ENCODE data around the gene GPSM1.

GPSM1 gene

DNA sequence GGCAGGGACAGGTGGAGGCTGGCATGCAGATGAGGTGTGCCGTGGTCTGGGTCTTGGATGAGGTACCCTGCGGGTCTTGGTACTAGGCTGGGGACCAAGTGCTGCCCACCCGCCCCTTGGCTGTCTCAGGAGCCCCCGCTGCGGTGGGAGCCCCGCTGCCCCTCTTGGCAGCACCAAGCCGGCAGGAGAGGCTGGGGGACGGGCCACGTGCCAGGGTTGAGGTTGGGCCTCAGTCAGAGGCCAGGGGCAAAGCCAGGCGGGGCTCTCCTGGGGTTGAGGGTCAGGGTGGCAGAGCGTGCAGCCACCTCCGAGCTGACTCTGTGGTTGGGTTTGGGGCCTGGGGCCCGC is 44.2 kb downstream of the GPSM1 start:
- no peak for TF ChIP-seq CTCF (IDR thresholded peaks at IDR 0.05; ENCODE audit: borderline replicate concordance, insufficient read depth, low read depth, low read length)
- no peak overlapping the region for H3K4me3 ChIP-seq (ENCODE audit: low read depth, low read length)

GRCh38 chr9:136372006-136372405 is 44.7 kb downstream of the GPSM1 start:
- no peak for TF ChIP-seq CTCF (IDR thresholded peaks at IDR 0.05; ENCODE audit: borderline replicate concordance, insufficient read depth, low read depth, low read length)
- H3K4me3 ChIP-seq (ENCODE audit: low read depth, low read length) = no peak overlapping the region

- 0 out of 2 replicates have a peak, but pooled peaks have one; percentile 2 for TF ChIP-seq CTCF (IDR thresholded peaks at IDR 0.05; ENCODE audit: borderline replicate concordance, insufficient read depth, low read depth, low read length)
- no peak overlapping the region for H3K4me3 ChIP-seq (ENCODE audit: low read depth, low read length)
Measured at GRCh38 chr9:136372561-136373299, 45.4 kb downstream of the GPSM1 start.

- TF ChIP-seq CTCF (IDR thresholded peaks at IDR 0.05; ENCODE audit: borderline replicate concordance, insufficient read depth, low read depth, low read length) = no peak
- H3K4me3 ChIP-seq (ENCODE audit: low read depth, low read length) = no peak within 1 kb of the TSS
Measured at GRCh38 chr9:136373300-136374182, 46.2 kb downstream of the GPSM1 start, which contains the start of gene CARD9. Gene CARD9, minus strand, starts transcription at chr9:136373669. Its CDS starts 1,591 bp downstream, at chr9:136372078.

DNA sequence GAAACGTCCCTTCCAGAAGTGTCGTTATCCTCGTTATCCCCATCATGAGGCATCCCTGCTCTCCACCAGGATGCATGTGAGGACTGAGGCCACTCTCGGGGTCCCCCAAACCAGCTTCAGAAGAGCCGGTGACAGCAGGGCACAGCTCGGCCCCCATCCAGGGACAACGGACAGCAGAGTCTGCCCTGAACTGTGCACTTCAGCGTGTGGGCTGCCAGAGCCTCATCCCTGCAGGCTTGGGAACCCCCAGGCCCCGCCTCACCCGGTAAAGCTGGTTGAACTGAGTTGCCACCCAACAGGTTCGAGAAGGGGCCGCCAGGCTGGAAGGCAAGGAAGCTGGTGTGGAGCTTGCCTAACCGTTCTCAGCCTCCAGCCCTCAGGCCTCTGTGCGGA is 46.8 kb downstream of the GPSM1 start:
- no peak for TF ChIP-seq CTCF (IDR thresholded peaks at IDR 0.05; ENCODE audit: borderline replicate concordance, insufficient read depth, low read depth, low read length)
- no peak overlapping the region for H3K4me3 ChIP-seq (ENCODE audit: low read depth, low read length)

- no peak overlapping the region for H3K4me3 ChIP-seq (ENCODE audit: low read depth, low read length)
- no peak for TF ChIP-seq CTCF (IDR thresholded peaks at IDR 0.05; ENCODE audit: borderline replicate concordance, insufficient read depth, low read depth, low read length)
Measured at GRCh38 chr9:136375096-136375495, 47.8 kb downstream of the GPSM1 start.
